ENCODE data around the gene SNTB2.

Gene SNTB2

DNA sequence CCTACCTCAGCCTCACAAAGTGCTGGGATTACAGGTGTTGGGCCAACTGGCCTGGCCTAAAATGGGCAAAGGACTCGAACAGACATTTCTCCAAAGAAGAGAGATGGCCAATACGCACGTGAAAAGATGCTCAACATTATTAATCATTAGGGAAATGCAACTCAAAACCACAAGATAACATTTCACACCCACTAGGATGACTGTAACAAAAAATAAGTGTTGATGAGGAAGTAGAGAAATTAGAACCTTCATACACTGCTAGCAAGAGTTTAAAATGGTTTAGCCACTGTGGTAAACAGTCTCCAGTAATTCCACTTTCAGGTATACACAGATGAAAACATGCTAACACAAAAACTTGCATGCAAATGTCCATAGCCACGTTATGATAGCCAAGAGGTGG lies 159.0 kb downstream of the SNTB2 start:
- Histone ChIP-seq H3K27me3 (no peaks in the 10 kb centered on the region), H3K4me1 (peaks cover 2% of the 10 kb centered on the region; the same call in 1 of the 2 replicates), H3K36me3 (peaks cover 42% of the 10 kb centered on the region), H3K9me3 (no peaks in the 10 kb centered on the region), H3K4me3 (ENCODE audit: low read depth, low read length) (no peak overlapping the region)
- TF ChIP-seq, protein P1, sequence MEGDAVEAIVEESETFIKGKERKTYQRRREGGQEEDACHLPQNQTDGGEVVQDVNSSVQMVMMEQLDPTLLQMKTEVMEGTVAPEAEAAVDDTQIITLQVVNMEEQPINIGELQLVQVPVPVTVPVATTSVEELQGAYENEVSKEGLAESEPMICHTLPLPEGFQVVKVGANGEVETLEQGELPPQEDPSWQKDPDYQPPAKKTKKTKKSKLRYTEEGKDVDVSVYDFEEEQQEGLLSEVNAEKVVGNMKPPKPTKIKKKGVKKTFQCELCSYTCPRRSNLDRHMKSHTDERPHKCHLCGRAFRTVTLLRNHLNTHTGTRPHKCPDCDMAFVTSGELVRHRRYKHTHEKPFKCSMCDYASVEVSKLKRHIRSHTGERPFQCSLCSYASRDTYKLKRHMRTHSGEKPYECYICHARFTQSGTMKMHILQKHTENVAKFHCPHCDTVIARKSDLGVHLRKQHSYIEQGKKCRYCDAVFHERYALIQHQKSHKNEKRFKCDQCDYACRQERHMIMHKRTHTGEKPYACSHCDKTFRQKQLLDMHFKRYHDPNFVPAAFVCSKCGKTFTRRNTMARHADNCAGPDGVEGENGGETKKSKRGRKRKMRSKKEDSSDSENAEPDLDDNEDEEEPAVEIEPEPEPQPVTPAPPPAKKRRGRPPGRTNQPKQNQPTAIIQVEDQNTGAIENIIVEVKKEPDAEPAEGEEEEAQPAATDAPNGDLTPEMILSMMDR (IDR thresholded peaks at IDR 0.05; ENCODE audit: low read depth, low read length) = no peak
- DNase-seq = no peak

DNA sequence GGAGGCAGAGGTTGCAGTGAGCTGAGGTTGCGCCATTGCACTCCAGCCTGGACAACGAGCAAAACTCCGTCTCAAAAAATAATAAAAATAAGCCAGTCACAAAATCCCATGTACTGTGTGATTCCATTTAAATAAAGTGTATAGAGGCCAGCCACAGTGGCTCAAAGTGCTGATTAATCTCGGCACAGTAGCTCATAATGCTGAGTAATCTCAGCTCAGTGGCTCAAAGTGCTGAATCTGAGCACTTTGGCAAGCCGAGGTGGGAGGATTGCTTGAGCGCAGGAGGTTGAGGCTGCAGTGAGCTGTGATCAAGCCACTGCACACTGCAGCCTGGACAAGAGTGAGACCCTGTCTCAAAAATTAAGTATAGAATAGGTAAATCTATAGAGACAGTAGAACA lies 159.7 kb downstream of the SNTB2 start:
- TF ChIP-seq, protein P1 (IDR thresholded peaks at IDR 0.05; ENCODE audit: low read depth, low read length) = no peak
- H3K36me3 ChIP-seq = peaks cover 35% of the 10 kb centered on the region
- H3K9me3 ChIP-seq = no peaks in the 10 kb centered on the region
- no peaks in the 10 kb centered on the region for H3K27me3 ChIP-seq
- H3K4me1 ChIP-seq = no peaks in the 10 kb centered on the region
- H3K4me3 ChIP-seq (ENCODE audit: low read depth, low read length) = no peak overlapping the region
- DNase-seq = no peak

DNA sequence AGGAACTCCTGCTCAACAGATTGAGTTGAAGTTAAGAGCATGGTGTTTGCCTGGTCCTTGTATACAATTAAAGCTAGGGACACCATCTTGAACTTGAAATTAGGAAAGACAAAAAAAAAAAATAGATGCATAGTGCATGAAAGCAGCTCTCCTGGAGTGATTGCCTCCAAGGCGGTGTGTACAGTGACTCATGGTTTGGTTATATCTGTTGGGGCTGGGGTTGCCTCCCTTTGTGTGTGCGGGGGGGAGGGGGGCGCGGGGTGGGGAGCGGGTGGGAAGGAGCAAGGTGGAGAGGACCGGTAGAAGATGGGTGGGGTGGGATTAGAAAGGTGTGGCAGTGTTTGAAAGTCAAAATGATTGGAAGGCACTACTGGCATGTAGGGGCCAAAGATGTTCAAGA lies 161.3 kb downstream of the SNTB2 start:
- Histone ChIP-seq H3K4me1 (no peaks in the 10 kb centered on the region), H3K4me3 (ENCODE audit: low read depth, low read length) (no peak overlapping the region), H3K9me3 (no peaks in the 10 kb centered on the region), H3K27me3 (no peaks in the 10 kb centered on the region), H3K36me3 (peaks cover 25% of the 10 kb centered on the region)
- no peak for DNase-seq
- TF ChIP-seq, protein P1 (IDR thresholded peaks at IDR 0.05; ENCODE audit: low read depth, low read length) = no peak

DNA sequence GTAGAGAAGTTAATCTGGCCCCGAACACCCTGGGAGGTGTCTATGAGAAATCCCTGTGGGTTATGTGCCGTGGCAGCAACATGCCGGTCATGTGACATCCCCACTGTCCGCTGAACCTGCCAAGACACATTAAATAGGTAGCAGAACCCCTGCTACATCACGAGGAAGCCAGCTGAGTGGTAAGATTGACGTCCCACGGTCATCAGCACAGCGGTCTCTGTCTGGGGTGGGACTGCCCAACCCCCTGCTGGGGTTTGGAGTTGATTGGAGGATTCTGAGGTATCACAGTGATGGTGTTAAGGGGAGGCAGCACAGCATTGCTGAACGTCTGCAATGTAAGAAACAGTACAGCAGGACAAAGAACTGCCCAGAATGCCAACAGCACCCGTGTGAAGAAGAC lies 162.6 kb downstream of the SNTB2 start:
- Histone ChIP-seq H3K27me3 (no peaks in the 10 kb centered on the region), H3K4me3 (ENCODE audit: low read depth, low read length) (no peak overlapping the region), H3K36me3 (peaks cover 12% of the 10 kb centered on the region), H3K9me3 (no peaks in the 10 kb centered on the region), H3K4me1 (no peaks in the 10 kb centered on the region)
- DNase-seq = no peak
- TF ChIP-seq, protein P1 (IDR thresholded peaks at IDR 0.05; ENCODE audit: low read depth, low read length) = no peak

DNA sequence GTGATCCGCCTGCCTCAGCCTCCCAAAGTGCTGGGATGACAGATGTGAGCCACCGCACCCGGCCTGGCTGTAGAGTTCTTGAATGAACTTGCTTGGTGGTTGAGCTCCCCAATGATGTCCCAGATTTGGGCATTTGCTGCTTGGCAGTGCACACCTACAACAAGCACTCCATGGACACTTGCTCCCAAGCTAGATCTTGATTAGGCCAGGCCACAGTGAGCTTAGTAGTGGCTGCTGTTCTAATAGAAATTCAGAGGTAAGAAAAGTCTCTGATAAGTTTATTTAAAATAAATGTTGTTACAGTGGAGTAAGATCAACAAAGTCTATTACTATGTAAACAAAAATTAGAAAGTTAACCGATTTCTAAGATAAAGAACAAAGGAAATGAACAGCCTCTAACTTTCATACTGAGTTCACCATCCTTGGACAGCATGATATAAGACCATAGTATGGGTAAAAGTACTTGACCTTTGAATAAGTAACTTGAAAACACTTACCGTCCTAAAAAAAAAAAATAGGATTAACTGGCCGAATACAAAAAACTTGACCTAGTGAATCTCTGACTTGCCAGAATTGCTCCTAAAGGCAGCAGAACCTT lies 163.7 kb downstream of the SNTB2 start:
- Histone ChIP-seq H3K4me3 (ENCODE audit: low read depth, low read length) (no peak overlapping the region), H3K36me3 (peaks cover 14% of the 10 kb centered on the region), H3K4me1 (no peaks in the 10 kb centered on the region), H3K27me3 (no peaks in the 10 kb centered on the region), H3K9me3 (no peaks in the 10 kb centered on the region)
- DNase-seq = no peak
- TF ChIP-seq, protein P1 (IDR thresholded peaks at IDR 0.05; ENCODE audit: low read depth, low read length) = no peak

DNA sequence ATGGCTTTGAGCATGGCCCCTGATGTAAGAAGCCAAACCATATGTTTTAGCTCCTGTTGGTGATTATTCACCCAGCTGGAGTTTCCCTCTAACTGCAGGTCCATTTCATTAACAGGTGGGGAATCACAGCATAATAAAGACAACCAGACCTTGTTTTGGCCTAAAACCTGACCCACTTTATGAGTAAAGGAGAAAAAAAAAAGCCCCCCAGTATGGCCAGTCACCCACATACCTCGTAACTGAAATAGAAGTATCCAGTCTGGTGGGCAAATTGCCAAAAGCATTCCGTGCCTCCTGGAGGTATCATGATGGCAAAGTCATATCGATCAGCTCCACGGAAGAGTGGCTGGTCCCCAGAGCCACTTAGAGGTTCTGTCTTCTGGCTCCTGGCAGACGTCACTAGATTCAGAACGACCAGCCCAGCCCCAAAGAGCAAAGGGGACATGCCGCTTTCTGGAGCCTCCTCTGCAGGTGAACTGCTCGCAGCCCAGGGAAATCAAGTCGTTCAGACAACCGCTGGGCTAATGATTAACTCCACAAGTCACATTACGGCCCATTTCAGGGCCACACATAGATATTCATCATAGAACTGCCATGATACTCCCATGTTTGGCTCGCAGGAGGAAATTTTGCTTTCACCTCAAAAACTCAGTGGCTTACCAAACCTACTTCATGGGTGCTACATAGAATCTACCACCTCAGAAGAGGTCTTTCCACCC lies 164.5 kb downstream of the SNTB2 start, which contains the start of gene TMED6:
TSS of gene TMED6 (minus strand) at position 478 of the 719 bp plus-strand sequence. CDS start at position 445, 33 bp downstream.
- Histone ChIP-seq H3K27me3 (no peaks in the 10 kb centered on the region), H3K4me1 (no peaks in the 10 kb centered on the region), H3K9me3 (no peaks in the 10 kb centered on the region), H3K4me3 (ENCODE audit: low read depth, low read length) (no peak within 1 kb of the TSS), H3K36me3 (peaks cover 16% of the 10 kb centered on the region)
- DNase-seq = no peak
- TF ChIP-seq, protein P1 (IDR thresholded peaks at IDR 0.05; ENCODE audit: low read depth, low read length) = no peak
